Choroid plexus epithelial cell (primary cell): Measurements from ENCODE around the gene POLR1B.
A peak's percentile ranks its signal among the peaks of the same experiment; 100 is the strongest.
"Not testable (repeated sequence)": the region's sequence is repeated elsewhere in the genome, so short reads cannot be mapped to it uniquely, and the experiment has no call there.

Experiments used
- DNase-seq: peaks from one replicate; pipeline ENCODE4 v3.0.0-alpha.2; 2010; ENCODE audit warnings: low read depth
- H3K4me3 ChIP-seq: 2 replicates; pipeline ENCODE4 v1.5.1; 2011; ENCODE audit warnings: low read depth, mild to moderate bottlenecking, control low read depth, low read length, moderate library complexity
- TF ChIP-seq, protein P1 (sequence below): conservative IDR thresholded peaks from 2 replicates; pipeline ENCODE4 v1.5.1; 2011; ENCODE audit warnings: low read depth, mild to moderate bottlenecking, control low read depth, inconsistent platforms, low read length, moderate library complexity

POLR1B gene

GRCh38 chr2:112529757-112530156 is 12.5 kb upstream of the POLR1B start:
- TF ChIP-seq, protein P1, sequence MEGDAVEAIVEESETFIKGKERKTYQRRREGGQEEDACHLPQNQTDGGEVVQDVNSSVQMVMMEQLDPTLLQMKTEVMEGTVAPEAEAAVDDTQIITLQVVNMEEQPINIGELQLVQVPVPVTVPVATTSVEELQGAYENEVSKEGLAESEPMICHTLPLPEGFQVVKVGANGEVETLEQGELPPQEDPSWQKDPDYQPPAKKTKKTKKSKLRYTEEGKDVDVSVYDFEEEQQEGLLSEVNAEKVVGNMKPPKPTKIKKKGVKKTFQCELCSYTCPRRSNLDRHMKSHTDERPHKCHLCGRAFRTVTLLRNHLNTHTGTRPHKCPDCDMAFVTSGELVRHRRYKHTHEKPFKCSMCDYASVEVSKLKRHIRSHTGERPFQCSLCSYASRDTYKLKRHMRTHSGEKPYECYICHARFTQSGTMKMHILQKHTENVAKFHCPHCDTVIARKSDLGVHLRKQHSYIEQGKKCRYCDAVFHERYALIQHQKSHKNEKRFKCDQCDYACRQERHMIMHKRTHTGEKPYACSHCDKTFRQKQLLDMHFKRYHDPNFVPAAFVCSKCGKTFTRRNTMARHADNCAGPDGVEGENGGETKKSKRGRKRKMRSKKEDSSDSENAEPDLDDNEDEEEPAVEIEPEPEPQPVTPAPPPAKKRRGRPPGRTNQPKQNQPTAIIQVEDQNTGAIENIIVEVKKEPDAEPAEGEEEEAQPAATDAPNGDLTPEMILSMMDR = no peak
- no peak for DNase-seq
- no peak overlapping the region for H3K4me3 ChIP-seq

DNA sequence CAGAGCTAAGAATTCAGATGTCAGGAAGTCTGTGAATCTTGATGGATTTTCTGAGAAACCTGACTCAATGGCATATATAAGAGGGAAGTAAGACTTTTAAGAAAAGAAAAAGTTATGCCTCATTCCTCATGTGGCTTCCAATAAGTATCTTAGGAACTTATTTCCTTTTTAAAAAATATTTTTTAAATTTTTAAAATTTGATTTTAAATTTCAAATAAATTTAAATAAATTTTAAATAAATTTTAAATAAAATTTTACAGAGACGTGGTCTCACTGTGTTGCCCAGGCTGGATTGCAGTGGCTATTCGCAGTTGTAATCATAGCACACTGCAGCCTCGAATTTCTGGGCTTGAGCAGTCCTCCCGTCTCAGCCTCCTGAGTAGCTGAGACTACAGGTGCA is 11.5 kb upstream of the POLR1B start:
- TF ChIP-seq, protein P1 = no peak
- no peak overlapping the region for H3K4me3 ChIP-seq
- DNase-seq = no peak

DNA sequence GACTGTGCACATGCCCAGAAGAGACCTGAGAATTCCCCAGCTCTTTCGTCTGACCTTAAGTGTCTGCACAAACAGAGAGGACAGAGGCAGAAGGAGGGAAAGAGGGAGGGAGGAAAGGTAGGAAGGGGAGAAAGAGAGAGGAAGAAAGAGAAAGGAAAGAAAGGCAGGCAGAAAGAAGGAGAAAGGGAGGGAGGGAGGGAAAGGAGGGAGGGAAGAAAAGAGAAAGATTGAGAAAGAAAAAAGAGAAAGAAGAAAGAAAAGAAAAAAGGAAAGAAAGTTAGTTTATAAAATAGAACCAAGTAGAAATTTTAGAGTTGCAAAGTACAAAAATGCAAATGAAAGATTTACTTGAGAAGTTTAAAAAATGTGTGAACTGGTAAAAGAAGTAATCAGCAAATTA is 7.4 kb upstream of the POLR1B start:
- DNase-seq = no peak
- no peak overlapping the region for H3K4me3 ChIP-seq
- TF ChIP-seq, protein P1 = no peak

GRCh38 chr2:112536665-112537064 is 5.6 kb upstream of the POLR1B start:
- DNase-seq, H3K4me3 ChIP-seq: not testable (repeated sequence)

GRCh38 chr2:112539306-112539705 is 3.0 kb upstream of the POLR1B start:
- TF ChIP-seq, protein P1 = no peak
- no peak overlapping the region for H3K4me3 ChIP-seq
- no peak for DNase-seq

DNA sequence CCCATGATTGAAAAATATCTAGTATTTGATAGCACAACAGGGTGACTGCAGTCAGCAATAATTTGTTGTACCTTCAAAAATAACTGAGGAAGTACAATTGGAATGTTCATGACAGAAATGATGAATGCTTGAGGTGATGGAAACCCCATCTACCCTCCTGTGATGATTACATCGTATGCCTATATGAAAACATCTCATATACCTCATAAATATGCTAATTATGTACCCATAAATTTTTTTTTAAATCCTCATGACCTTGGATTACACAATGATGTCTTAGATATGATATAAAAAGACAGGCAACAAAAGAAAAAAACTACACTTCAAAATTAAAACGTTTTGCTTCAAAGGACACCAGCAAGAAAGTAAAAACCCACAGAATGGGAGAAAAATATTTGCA is 1.4 kb upstream of the POLR1B start:
- no peak overlapping the region for H3K4me3 ChIP-seq
- no peak for DNase-seq
- TF ChIP-seq, protein P1 = no peak

- TF ChIP-seq, protein P1 = no peak
- peak; percentile 63 for DNase-seq
- peak overlapping the region; percentile 96 for H3K4me3 ChIP-seq
Observed at GRCh38 chr2:112541315-112542122, 746 bp upstream of the POLR1B start.
